ENCODE results near the gene PPP2R5E.
A peak's percentile ranks its signal among the peaks of the same experiment; 100 is the strongest.

PPP2R5E gene

GRCh38 chr14:63487724-63488123, 55.5 kb downstream of the PPP2R5E start:
- TF ChIP-seq MYC (IDR thresholded peaks at IDR 0.05; ENCODE audit: low read depth, low read length) (no peak), CTCF (IDR thresholded peaks at IDR 0.05; ENCODE audit: low read depth, low read length) (no peak), POLR2A (IDR thresholded peaks at IDR 0.05; ENCODE audit: extremely low read depth, insufficient read length) (no peak)
- TF ChIP-seq, protein P1, sequence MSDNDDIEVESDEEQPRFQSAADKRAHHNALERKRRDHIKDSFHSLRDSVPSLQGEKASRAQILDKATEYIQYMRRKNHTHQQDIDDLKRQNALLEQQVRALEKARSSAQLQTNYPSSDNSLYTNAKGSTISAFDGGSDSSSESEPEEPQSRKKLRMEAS (IDR thresholded peaks at IDR 0.05; ENCODE audit: low read depth, low read length) = no peak

DNA sequence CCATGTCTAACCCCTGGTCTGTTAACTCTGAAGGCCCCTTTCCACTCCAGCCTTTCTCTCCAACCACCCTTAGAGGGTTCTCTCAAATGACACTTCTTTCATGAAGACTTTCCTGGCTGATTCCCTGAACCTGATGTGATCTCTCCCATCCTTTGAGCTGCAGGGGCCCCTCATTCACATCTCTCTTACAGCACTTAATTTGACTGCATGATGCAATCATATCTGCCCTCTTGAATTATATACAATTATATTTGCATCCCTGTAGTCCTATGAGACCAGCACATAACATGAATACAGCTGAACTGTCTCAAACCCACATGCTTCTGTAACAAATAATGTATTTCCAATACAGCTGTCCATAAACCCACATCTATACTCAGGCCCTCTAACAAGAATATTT, 56.4 kb downstream of the PPP2R5E start:
- no peak for DNase-seq (ENCODE audit: low read depth)
- no peak for TF ChIP-seq CTCF (IDR thresholded peaks at IDR 0.05; ENCODE audit: low read depth, low read length)
- TF ChIP-seq, protein P1 (IDR thresholded peaks at IDR 0.05; ENCODE audit: low read depth, low read length) = no peak
- TF ChIP-seq POLR2A (IDR thresholded peaks at IDR 0.05; ENCODE audit: extremely low read depth, insufficient read length) = no peak
- no peak for TF ChIP-seq MYC (IDR thresholded peaks at IDR 0.05; ENCODE audit: low read depth, low read length)
- H3K4me3 ChIP-seq (ENCODE audit: low read depth, low read length) = no peak overlapping the region

More at GRCh38 chr14:63487724-63488123, 55.5 kb downstream of the PPP2R5E start:
- H3K4me3 ChIP-seq (ENCODE audit: low read depth, low read length) = no peak overlapping the region
- no peak for DNase-seq (ENCODE audit: low read depth)

GRCh38 chr14:63483315-63483714, 59.9 kb downstream of the PPP2R5E start:
- no peak overlapping the region for H3K4me3 ChIP-seq (ENCODE audit: low read depth, low read length)
- DNase-seq (ENCODE audit: low read depth) = no peak
- no peak for TF ChIP-seq CTCF (IDR thresholded peaks at IDR 0.05; ENCODE audit: low read depth, low read length)

GRCh38 chr14:63480599-63480998, 62.6 kb downstream of the PPP2R5E start:
- TF ChIP-seq MYC (IDR thresholded peaks at IDR 0.05; ENCODE audit: low read depth, low read length) (no peak), POLR2A (IDR thresholded peaks at IDR 0.05; ENCODE audit: extremely low read depth, insufficient read length) (no peak), CTCF (IDR thresholded peaks at IDR 0.05; ENCODE audit: low read depth, low read length) (no peak)
- TF ChIP-seq, protein P1 (IDR thresholded peaks at IDR 0.05; ENCODE audit: low read depth, low read length) = no peak
- DNase-seq (ENCODE audit: low read depth) = no peak
- H3K4me3 ChIP-seq (ENCODE audit: low read depth, low read length) = no peak overlapping the region

GRCh38 chr14:63478437-63478852, 64.7 kb downstream of the PPP2R5E start:
- DNase-seq (ENCODE audit: low read depth) = no peak
- H3K4me3 ChIP-seq (ENCODE audit: low read depth, low read length) = no peak overlapping the region
- TF ChIP-seq POLR2A (IDR thresholded peaks at IDR 0.05; ENCODE audit: extremely low read depth, insufficient read length) = no peak
- no peak for TF ChIP-seq MYC (IDR thresholded peaks at IDR 0.05; ENCODE audit: low read depth, low read length)
- TF ChIP-seq CTCF (IDR thresholded peaks at IDR 0.05; ENCODE audit: low read depth, low read length) = no peak
- TF ChIP-seq, protein P1 (IDR thresholded peaks at IDR 0.05; ENCODE audit: low read depth, low read length) = no peak

DNA sequence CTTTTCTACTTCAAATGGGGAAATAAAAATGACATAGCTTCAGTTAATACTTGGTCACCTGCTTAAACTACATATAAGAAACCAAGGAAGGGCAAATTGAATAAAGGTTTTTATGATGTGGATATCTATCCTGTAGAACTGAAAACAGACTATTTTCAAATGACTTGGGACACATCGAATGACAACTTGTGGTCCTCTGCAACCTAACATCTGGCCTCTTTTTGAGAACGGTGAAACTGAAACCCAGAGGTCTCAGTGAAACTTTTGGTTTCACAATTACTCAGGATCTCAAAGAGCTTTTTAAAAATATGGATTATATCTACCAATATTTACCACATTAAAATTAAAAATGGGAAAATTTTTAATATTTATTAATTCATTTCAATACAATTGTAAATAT, 65.2 kb downstream of the PPP2R5E start:
- TF ChIP-seq MYC (IDR thresholded peaks at IDR 0.05; ENCODE audit: low read depth, low read length) (no peak), POLR2A (IDR thresholded peaks at IDR 0.05; ENCODE audit: extremely low read depth, insufficient read length) (no peak), CTCF (IDR thresholded peaks at IDR 0.05; ENCODE audit: low read depth, low read length) (no peak)
- TF ChIP-seq, protein P1 (IDR thresholded peaks at IDR 0.05; ENCODE audit: low read depth, low read length) = no peak
- peak; percentile 16 for DNase-seq (ENCODE audit: low read depth)
- H3K4me3 ChIP-seq (ENCODE audit: low read depth, low read length) = no peak overlapping the region

Data from NB4 (cell line).